NCI-H2227 (cell line): ENCODE measurements around the gene RNF31.

Experiments
- DNase-seq: peaks from one replicate; lab custom pipeline; 2025; ENCODE audit not compliant: unreplicated experiment; lab: John Stamatoyannopoulos, UW

Gene RNF31

DNA sequence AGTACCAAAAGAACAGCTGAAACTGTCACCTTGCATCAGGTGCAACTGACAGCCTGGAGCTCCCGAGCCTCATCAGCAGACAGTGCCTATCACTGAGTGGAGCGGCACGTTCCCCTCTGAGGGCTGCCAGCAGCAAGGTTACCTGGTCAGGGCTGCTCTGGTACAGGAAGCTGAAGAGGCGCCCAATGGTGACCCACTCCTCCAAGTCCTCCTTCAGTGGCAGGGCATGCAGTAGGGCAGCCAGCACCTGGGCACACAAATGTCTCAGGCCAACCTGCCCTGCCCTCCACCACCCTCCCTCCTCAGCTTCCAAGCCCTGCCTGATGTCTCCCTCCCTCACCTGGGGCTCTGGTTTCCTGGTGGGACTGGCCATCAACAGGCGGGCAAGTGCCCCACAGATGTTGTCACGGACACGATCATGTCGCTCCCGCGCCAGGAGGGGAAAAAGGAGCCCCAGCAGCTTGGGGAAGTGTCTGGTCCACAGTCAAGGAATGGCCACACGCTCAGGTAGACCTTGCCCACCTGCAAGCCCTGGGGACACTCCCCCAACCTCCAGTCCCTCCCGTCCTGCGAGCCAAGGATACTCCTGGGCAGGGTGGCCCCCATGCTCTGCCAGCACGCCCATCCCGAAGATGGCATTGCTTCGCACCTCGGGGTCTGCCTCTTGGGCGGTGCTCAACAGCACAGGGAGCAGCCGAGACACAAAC, 34.2 kb downstream of the RNF31 start:
- no peak for DNase-seq

DNA sequence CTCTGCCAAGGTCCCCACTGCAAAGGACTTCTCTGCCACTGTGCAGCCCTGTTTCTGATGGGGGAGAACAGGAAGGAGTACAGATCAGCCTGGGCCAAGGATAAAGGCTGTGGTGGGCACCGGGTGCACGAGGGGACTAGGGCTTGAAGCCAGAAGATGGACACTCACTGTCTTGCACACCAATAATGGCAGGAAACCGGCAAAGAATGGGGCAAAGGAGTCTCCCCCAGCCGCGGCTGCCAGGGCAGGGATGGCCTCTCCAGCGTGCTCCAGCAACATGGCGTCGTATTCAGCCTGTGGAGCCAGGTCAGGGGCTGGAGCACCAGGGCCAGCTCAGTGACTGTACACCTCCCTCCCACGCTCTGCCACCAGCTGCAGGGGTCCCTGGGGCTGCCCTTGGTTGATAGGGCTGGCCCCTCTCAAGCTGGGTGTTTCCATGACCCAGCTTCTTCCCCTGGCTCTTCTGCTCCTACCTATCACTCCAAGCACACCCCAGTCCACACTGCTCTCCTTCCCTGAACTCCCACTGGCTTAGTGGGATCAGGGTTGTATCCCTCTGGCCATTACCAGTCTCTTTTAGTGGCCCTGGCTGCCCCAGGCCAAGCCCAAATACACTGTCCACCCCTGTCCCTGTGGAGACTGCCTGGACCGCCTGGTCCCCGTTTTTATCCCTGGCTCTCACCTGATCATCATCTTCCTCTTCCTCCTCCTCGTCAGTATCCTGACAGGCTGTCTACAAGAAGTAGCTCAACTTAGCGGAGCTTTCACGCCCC, 35.0 kb downstream of the RNF31 start:
- no peak for DNase-seq

DNA sequence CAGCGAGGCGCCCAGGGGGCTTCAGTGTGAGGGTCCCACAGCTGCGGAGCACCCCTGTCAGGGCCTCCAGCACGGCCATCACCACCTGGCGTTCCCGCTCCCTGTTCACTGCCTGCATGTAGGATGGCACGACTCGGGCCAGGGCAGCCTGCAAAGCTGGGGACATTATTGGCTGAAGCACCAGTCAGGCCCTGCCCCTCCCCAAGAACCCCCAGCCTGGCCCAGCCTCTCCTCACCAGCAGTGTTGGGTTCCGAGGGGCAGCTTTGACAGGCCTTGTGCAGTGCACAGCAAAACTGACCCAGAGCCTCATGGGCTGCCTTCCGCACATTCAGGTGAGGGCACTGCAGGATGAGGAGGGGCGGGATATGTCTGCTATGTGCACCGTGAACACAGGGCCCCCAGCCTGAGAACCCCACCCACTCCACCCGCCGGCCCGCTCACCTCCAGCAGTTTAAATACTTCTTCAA, 35.8 kb downstream of the RNF31 start:
- DNase-seq: no peak

DNA sequence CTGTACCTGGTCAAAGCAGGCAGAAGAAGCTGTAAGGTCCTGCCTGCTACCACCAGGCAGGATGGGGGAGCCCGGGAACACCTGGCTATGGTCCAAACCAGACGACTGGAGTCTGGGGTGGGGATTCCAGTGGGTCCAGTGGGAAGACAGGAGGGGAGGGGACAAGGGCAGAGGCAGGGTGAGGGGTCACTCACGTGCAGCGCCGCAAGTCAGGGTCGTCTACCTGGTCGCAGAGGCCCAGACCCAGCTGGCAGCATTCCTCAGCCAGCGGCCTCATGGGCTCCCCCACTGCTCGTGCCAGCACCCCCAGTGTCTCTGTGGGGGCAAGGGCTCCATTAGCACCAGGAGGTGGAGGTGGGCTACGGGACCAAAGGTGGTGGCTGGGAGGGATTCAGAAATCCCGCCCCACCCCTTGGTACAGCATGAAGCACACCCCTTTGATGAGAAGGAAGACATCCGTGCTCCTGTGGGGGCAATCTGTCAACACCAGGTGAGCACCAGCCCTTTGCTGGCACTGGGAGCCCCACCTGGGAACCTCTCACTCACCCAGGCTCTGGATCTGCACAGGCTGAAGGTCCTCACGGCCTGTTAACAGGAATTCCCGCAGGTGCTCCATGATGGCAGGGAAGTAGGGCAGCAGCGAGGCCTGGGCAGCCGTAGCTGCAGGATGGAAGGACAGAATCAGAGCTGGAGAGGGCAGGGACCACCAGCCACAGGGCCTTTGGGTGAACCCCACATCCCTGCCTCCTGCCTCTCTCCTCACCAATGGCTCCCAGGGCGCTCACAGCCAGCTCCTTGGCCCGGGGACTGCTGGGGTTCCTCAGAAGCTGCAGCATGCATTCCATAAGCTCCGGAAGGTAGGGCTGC, 37.0 kb downstream of the RNF31 start:
- DNase-seq: no peak

DNA sequence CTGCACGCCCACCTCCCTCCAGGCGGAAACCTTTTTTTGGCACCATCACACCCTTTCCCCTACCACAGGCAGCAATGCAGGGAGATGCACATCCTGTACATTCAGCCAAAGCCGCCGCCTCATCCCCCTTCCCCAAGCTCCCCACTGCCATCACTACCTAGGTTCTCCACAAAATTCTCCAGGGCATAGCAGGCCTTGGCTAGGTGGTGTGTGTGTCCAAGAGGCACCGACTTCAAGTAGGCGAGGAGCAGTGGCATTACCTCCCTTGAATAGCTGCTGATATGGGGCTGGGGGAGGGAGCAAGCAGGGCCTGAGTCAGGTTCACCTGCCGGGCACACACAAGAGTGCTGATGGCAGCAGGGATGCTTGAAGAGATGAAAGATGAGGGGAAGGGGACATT, 37.7 kb downstream of the RNF31 start:
- no peak for DNase-seq

DNA sequence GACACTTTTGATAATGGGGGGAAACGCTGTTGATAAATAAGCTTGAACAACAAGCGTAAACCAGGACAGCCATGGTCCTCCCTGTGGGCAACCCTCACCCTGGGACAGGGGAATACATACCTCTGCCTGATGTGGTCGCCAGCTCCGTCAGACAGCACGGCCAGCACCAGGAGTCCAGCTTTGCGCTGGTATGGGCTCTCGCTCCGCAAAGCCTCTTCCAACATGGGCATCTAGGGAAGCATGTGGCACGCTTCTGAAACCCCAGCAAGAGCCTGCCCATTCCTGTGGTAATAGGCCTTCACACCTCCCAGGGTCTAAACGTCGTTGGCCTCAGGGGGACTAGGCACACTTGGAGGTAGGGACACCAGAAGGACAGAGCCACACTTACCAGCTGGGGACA, 38.4 kb downstream of the RNF31 start:
- DNase-seq: no peak

DNA sequence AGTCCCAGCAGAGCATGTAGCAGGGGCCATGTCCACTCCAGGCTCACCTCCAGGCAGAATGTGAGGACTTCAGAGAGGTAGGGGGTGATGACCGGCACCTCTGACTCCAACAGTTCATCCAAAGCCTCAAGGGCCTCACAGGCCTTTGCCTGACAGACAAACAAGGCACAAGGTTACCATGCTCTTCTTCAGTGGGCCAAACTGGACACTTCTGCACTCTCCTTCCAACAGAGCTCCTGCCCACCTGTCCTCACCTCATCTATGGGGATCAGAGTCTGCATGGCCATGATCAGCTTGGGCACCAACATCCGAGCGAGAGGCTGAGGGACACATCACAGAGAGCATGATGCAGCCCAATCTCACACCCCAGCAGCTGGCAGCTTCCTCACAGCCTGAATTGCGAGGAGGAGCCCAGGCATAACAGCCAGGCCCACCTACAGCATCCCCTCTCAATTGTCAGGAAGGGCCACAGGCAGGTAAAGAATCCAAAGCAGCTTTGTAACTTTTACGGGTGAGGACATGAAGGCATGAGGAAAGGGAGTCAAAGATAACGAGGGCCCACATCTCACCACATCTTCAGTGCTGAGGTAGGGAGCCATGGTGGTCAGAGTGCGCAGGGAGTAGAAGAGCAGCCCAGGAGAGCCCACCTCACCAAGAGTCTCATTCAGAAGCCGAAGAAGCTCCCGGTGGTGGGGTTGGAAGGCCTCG, 39.7 kb downstream of the RNF31 start:
- no peak for DNase-seq

DNA sequence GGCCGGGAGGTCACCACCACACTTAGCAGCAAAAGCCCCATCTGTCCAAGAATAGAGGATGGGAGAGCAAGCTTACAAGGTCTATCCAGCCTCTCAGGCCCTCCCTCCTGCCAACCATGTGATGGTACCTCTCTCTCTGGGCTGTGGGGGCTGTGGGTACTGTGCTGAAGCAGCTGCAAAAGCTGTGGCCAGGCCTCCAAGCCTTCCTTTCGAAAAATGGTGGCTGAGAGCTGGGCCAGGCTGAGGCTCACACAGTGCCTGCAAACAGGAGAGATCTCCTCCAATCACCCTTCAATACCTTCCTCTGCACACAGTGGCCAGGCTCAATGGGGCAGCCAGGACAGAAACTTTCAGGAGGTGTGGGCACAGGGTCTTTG, 40.2 kb downstream of the RNF31 start:
- no peak for DNase-seq

DNA sequence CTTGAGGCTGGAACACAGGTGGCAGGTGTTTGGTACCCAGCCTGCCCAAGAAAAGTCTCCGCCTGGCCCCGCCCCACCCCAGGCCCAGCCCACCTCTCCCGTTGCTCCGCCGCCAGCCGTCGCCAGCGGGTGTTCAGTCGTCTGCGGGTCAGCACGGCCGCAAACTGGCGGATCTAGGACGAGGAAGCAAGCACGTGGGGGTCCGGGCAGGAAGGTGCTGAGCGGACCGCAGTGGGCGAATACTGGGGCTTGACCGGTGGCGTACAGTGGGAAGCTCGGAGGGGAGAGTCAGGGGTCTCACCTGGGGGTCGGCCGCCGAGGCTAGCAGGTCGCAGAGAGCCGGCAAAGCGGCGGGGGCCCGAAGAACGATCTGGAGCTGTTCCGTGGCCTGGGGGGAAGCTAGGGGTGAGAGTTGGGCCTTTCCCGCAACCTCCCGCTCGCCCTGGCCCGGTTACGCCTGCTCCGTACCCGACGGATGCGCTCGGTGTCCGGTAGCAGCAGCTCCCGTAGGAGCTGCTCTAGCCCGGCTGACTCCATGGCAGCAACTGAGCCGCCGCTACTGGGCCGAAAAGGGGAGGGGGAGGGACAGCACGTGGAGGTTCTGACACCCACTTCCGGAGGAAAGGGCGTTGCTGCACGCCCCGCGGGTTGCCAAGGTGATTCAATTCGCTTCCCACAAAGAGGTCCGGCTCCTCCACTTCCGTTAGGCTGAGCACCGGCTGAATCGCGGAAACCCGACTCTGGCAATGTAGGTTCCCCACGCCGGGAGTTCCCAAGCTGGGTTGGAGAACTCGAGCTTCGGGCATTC, 41.2 kb downstream of the RNF31 start, which contains the start of gene IPO4:
Gene IPO4 (minus strand): TSS at position 566 of the 808 bp plus-strand sequence. CDS start 29 bp downstream, at position 537.
- DNase-seq: peak; percentile 97

DNA sequence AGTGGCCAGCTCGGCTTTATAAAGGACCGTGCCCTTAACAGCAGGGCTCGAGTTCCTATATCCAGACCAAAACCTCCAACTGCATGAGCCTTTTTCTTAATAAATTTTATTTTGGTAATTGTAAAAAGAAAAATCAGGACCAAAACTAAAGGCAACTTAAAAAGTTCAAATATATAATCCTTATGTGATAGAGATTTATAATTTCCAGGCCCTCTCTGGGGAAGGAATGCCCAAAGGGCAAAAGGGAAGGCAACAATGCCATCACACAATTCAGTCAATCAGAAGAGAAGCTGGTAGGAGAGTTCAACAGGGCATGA, 41.7 kb downstream of the RNF31 start:
- DNase-seq: no peak

DNA sequence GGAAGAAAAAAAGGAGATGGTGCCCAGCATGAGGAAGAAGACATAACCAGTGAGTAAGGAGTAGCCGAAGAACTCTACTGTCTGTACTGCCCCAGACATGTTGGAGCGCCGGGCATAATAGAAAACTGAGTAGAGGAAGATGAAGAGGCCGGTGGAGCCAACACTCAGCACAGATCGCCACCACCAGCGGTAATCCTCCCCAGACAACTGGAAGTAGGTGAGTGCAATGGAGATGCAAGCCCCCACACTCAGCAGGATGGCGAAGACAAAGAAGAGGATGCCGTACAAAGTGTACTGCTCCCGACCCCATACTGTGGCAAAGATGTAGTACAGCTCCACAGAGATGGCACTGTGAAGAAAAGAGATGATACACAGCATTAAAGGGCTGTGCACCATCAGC, 42.2 kb downstream of the RNF31 start:
- DNase-seq: no peak

DNA sequence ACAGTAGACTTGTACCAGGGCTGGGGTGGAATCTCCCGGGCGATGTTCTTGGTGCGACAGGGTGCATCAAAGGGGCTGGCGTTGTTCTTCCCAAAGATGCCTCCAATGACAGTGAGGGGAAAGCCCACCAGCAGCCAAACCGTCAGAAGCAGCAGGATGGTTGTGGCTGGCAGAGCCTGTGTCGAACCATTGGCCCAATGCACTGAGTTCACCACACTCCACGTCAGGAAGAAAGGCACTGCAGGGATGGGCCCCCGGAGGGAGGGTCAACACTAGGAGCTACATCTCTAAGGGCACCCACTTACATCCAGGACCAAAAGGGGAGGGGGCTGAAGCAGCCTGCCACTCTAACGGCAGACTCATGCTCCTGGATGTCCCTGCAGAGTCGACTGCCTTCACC, 43.1 kb downstream of the RNF31 start:
- no peak for DNase-seq

DNA sequence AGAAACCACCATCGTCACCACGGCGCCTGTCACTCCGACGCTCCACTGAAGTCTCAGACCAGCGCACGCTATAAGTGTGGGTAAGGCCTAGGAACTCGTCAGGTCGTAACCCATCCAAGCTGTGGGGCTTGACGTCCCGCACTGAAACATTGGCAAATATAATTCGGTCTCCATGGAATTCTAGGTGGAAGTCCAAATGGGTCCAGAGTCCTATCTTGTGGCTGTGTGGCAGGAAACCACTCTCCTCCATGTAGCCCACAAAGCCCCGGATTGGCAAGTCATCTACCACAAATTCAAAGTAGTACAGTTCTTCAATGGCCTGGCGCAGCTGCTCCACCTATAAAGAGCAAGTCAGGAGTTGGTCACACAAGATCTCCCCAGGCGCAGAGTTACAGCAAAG, 45.6 kb downstream of the RNF31 start:
- no peak for DNase-seq

DNA sequence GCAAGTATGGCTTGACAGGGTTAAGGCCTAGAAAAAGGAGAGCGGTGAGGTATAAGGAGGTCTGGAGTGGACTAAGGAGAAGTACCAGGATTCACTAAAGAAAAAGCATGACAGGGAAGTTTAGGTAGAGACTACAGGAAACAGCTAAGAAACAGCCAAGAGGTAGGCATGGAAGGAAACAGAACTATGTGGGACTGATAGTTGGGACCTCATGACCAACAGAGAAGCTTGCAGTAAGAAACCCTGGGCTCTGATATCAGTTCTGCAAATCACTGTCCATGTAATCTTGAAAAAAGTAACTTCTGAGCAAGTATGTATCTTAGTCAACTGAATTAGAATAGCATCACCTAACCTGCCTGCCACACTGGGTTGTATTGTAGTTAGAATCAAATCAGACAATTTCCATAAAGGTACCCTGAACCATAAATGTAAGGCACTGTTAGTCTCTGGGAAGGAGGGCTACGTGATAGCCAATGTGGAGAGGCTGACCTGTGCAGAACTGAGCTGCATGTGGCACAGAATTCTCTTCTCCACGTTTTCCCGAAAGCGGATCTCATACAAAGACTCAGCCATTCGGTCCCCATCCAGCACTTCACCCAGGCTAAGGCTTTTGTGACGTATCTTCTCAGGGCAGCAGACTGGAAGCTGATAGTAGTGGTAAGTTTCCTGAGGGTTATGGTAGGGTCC, 47.0 kb downstream of the RNF31 start:
- DNase-seq: no peak

DNA sequence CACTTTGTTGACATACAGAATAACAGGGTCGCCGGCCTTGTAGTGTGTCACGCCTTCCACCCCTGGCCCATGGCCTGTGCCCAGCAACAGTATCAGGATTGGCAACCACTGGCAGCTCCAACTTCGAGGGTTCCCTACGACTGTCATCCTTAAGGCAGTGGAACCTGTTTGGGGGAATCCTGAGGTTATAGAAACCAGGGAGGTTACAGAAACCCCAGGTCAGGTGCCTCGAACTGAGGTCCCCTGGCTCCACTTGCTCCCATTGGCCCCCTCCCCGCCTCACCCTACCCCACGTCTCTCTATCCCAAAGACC, 47.5 kb downstream of the RNF31 start:
- no peak for DNase-seq

DNA sequence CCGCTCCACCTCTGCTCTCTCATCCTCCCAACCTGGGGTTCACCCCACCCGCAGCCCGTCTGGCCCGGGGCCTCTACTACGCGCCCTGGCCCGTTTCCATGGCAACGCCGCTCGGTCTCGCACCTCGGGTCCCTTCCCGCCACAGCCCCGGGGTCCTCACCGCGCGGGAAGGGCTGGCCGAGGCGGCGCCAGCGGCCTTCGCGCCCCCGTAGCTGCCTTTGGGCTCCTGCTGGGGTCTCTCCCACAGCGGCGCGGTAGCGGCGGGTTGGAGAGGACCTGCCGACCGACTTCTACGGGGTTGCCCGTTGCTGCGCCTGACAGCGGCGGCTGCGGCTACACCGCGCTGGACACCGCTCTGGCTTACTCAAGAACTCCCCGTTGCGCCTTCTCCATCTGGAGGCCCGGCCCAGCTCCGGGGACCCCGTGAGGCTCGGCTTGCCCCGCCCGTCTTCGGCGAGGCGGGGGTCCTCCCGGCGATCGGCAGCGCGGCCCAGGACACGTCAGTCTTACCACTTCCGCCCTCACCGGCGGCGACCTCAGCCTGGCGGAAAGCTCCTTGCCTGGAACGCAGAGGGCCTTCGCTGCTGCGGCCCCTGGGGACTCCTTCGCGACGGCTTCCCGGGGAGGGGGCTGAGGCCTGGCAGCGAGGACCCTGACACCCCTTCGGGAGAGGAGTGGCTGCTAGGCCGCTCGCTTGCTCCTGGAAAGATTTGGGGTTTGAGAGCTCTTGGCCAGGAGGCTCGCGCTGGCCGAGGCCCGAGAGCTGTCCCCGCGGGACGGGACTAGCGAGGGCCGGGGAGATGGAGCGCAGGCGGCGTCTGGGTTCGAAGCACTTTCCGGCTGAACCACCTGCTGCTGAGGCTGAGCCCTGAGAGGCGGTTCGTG, 48.1 kb downstream of the RNF31 start, which contains the start of gene TM9SF1:
Gene TM9SF1 (minus strand): TSS at position 256 of the 885 bp plus-strand sequence. CDS start 422 bp downstream, outside the sequence.
- DNase-seq: peak; percentile 89

DNA sequence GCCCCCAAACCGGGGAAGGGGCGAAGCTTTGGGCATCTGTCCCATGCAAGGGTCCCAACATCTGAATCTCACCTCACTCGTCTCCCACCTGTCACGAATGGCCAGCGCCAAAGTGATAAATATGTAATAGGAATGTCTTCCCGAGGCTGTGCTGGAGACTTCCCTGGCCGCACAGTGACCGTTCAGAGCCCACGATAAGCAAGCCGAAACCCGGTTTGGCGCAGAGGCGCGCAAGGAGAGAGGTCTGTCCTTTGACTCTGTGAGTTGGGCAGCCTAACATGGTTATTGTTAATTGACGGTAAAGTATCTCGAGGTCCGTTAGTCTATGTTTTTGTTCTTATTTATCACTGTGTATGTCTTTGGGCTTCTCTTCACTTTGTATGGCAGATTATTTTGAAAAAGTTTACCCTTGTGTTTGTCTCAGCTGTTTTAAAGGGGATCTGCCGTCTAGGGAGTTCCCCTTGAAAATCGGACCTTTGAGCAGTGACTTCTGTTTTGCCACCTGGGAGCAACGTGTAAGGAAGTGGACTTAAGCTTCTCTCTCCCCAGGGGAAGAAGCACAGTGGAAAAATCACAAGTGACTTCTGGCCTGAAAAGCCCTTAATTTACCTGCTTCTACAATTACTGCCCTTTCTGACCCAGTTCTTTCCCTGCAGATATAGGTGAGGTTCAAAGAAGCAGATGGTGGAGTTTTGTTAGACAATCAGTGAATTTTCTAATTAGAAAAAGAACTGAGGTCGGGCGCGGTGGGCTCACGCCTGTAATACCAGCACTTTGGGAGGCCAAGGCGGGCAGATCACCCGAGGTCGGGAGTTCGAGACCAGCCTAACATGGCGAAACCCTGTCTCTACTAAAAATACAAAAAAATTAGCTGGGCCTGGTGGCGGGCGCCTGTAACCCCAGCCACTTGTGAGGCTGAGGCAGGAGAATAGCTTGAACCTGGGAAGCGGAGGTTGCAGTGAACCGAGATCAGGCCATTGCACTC, 49.1 kb downstream of the RNF31 start:
- DNase-seq: peak; percentile 56

DNA sequence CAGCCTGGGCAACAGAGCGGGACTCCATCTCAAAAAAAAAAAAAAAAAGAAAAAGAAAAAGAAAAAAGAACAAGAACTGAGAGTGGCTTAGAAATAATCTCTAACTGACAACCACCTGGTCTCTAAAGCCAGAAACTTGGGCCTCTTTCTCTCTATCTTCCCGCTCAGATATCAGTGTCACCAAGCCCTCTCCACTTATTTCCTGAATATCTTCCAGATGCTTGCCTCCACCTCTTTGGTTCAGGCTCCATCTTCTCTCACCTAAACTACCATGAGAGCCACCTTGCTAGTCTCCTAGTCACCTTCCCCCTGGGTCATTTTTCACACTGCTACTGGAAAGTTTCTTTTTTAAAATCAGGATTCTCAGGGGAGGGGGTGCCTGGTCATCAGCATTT, 49.8 kb downstream of the RNF31 start:
- no peak for DNase-seq
